ENCODE data around the gene SNX30. TPM values are rescaled to one million over a fixed set of nuclear protein-coding genes. Genes with fewer than 3 reads are reported as not detected.

The SNX30 gene
- total RNA-seq, 4 donors from 2014 or later: 12.8 to 16.1 (median 14.4) TPM

DNA sequence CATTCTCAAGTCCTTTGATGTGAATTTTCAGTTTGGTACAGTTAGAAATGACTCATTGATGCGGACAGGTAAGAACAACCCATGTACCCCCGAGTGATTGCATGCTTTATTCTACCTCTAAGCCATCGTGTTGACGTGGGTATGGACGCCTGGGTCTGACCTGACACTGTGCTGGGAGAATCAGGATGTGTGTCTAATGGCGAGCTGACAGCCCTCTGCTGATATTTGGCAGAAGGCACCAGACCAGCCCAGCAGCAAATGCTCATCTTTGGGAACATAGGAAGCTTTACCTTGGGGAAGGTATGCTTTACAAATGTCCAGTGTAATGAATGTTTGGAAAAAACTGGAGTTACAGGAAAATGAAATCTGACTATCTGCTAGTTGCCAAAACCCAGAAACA, 120.0 kb downstream of the SNX30 start:
- no peaks in the 10 kb centered on the region for H3K9me3 ChIP-seq
- TF ChIP-seq, protein P1, sequence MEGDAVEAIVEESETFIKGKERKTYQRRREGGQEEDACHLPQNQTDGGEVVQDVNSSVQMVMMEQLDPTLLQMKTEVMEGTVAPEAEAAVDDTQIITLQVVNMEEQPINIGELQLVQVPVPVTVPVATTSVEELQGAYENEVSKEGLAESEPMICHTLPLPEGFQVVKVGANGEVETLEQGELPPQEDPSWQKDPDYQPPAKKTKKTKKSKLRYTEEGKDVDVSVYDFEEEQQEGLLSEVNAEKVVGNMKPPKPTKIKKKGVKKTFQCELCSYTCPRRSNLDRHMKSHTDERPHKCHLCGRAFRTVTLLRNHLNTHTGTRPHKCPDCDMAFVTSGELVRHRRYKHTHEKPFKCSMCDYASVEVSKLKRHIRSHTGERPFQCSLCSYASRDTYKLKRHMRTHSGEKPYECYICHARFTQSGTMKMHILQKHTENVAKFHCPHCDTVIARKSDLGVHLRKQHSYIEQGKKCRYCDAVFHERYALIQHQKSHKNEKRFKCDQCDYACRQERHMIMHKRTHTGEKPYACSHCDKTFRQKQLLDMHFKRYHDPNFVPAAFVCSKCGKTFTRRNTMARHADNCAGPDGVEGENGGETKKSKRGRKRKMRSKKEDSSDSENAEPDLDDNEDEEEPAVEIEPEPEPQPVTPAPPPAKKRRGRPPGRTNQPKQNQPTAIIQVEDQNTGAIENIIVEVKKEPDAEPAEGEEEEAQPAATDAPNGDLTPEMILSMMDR (IDR thresholded peaks at IDR 0.05): no peak
- TF ChIP-seq EP300 (IDR thresholded peaks at IDR 0.05) (no peak), POLR2A (IDR thresholded peaks at IDR 0.05) (no peak), POLR2AphosphoS5 (IDR thresholded peaks at IDR 0.05) (no peak)
- WGBS: 89% methylated on average over 6 of the region's 6 CpGs
- no peaks in the 10 kb centered on the region for H3K4me1 ChIP-seq
- DNase-seq (ENCODE audit: low spot score in 2 of 2): no peak
- H3K27me3 ChIP-seq: no peaks in the 10 kb centered on the region
- no peak overlapping the region for H3K27ac ChIP-seq
- peaks cover 25% of the 10 kb centered on the region for H3K36me3 ChIP-seq
- H3K4me3 ChIP-seq: no peak overlapping the region

GRCh38 chr9:112872019-112872418, 121.5 kb downstream of the SNX30 start:
- no peak for TF ChIP-seq POLR2AphosphoS5 (IDR thresholded peaks at IDR 0.05)
- no peak for TF ChIP-seq EP300 (IDR thresholded peaks at IDR 0.05)
- TF ChIP-seq, protein P1 (IDR thresholded peaks at IDR 0.05): no peak
- no peak for TF ChIP-seq POLR2A (IDR thresholded peaks at IDR 0.05)
- WGBS: 55% methylated on average over 4 of the region's 4 CpGs
- H3K4me3 ChIP-seq: no peak overlapping the region
- H3K27ac ChIP-seq: no peak overlapping the region
- H3K27me3 ChIP-seq: no peaks in the 10 kb centered on the region
- peaks cover 35% of the 10 kb centered on the region for H3K36me3 ChIP-seq
- peak in 1 of 2 donors; percentile 18 for DNase-seq (ENCODE audit: low spot score in 2 of 2)
- H3K9me3 ChIP-seq: no peaks in the 10 kb centered on the region
- H3K4me1 ChIP-seq: no peaks in the 10 kb centered on the region

DNA sequence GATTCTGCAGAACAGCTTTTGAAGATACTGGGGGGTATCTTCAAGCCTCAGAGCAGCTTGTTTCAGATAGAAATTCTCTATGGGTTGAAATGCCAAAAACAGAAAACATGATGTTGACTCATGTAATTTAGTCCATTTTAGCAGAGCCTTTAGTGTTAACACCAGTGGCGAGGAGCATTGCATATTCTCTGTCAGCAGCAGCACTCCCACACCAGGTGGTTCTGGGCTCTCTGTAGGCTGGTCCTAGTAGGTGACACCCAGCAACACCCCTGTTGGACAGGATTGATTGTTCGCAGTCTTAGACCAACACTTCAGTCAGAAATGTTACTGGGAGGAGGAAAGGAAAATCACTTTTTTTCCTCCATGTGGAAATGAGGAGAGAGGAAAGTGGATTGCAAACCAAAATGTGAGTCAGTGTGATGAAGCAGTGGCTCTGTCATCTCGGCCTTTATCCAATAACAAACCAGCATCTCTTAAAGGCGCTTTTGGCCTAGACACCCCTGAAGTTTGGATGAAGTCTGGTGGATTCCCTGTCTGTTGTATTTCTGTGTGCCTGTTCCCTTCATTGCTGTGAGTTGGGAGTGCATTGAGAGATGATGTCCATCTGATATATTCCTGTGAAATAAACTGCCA, 123.3 kb downstream of the SNX30 start:
- 83% methylated on average over 4 of the region's 4 CpGs for WGBS
- no peak overlapping the region for H3K4me3 ChIP-seq
- H3K36me3 ChIP-seq: peaks cover 34% of the 10 kb centered on the region
- H3K4me1 ChIP-seq: no peaks in the 10 kb centered on the region
- H3K9me3 ChIP-seq: no peaks in the 10 kb centered on the region
- TF ChIP-seq POLR2A (IDR thresholded peaks at IDR 0.05) (no peak), POLR2AphosphoS5 (IDR thresholded peaks at IDR 0.05) (no peak), EP300 (IDR thresholded peaks at IDR 0.05) (no peak)
- TF ChIP-seq, protein P1 (IDR thresholded peaks at IDR 0.05): no peak
- H3K27me3 ChIP-seq: no peaks in the 10 kb centered on the region
- no peak overlapping the region for H3K27ac ChIP-seq
- DNase-seq (ENCODE audit: low spot score in 2 of 2): no peak

DNA sequence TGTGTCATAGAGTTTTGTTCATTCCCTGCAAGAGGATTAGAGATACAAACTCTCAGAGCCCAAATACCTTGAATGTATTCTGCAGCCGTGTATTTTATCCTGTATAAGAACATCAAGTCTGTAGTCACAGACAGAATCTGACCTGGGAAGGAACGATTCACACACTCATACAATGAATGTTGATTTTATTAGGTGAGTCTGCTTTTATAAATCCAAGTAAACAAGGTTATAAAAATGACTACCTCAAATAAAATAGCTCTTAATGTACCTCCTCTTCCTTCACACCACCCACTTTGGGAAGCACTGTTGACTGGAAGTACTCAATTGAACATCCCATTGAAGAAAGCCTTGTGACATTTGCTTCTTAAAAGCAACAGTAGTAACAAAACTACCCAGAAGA, 128.2 kb downstream of the SNX30 start:
- H3K9me3 ChIP-seq: no peaks in the 10 kb centered on the region
- H3K27ac ChIP-seq: no peak overlapping the region
- 86% methylated on average over 2 of the region's 2 CpGs for WGBS
- no peak for DNase-seq (ENCODE audit: low spot score in 2 of 2)
- H3K27me3 ChIP-seq: no peaks in the 10 kb centered on the region
- H3K36me3 ChIP-seq: peaks cover 29% of the 10 kb centered on the region
- no peak for TF ChIP-seq POLR2AphosphoS5 (IDR thresholded peaks at IDR 0.05)
- no peak for TF ChIP-seq POLR2A (IDR thresholded peaks at IDR 0.05)
- TF ChIP-seq, protein P1 (IDR thresholded peaks at IDR 0.05): no peak
- no peak overlapping the region for H3K4me3 ChIP-seq
- no peaks in the 10 kb centered on the region for H3K4me1 ChIP-seq

DNA sequence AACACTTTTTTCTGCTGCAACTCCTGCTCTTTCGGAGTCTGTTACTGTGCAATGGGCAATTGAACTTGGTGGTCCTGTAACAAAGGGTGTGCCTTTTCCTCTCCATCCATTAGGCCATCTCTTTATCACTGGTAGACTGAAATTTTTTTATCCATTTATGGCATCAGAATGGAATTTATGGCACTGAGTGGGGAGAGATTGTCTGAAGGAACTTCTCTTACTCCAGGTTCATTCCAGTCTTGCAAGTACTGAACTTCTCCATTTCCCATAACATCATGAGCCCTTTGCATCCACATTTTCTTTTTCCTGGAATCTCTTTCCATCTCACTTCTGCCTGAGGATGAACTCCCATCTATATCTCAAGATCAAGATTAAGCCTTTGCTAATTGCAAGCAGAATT, 130.1 kb downstream of the SNX30 start:
- Histone ChIP-seq H3K4me3 (no peak overlapping the region), H3K4me1 (no peaks in the 10 kb centered on the region), H3K27ac (no peak overlapping the region), H3K36me3 (peaks cover 25% of the 10 kb centered on the region), H3K9me3 (no peaks in the 10 kb centered on the region), H3K27me3 (no peaks in the 10 kb centered on the region)
- DNase-seq (ENCODE audit: low spot score in 2 of 2): no peak
- WGBS: 97% methylated on average over 1 of the region's 1 CpG
- TF ChIP-seq, protein P1 (IDR thresholded peaks at IDR 0.05): no peak
- TF ChIP-seq POLR2AphosphoS5 (IDR thresholded peaks at IDR 0.05): no peak
